ENCODE data around the gene AIF1. TPM values are rescaled to one million over a fixed set of nuclear protein-coding genes. Genes with fewer than 3 reads are reported as not detected.

Gene AIF1
- total and polyA plus RNA-seq, 2 experiments from 2014 or later: 13.3 to 33.7 TPM

GRCh38 chr6:31592396-31592771 lies 22.6 kb upstream of the AIF1 start (continued):
- TF ChIP-seq CTCF (conservative IDR thresholded peaks at IDR 0.05; ENCODE audit: low read depth in 2 of 2): no peak

GRCh38 chr6:31597006-31597405 lies 18.0 kb upstream of the AIF1 start:
- no peaks in the 10 kb centered on the region for H3K9me3 Mint-ChIP-seq
- no peak overlapping the region for H3K27ac ChIP-seq (ENCODE audit: low read depth)
- no peak overlapping the region for H3K4me3 ChIP-seq
- DNase-seq (ENCODE audit: low spot score): peak; percentile 56
- H3K27me3 Mint-ChIP-seq (ENCODE audit: insufficient read depth, low read depth, poor library complexity): peaks cover 11% of the 10 kb centered on the region
- H4K20me1 ChIP-seq (replicated peaks; ENCODE audit: insufficient read depth): no peaks in the 10 kb centered on the region
- H3K9me2 ChIP-seq (ENCODE audit: insufficient read depth): no peaks in the 10 kb centered on the region
- no peak overlapping the region for H3K4me2 ChIP-seq
- H3K79me2 ChIP-seq (replicated peaks; ENCODE audit: insufficient read depth): no peaks in the 10 kb centered on the region
- H3F3A ChIP-seq (replicated peaks; ENCODE audit: low read depth): no peaks in the 10 kb centered on the region
- H3K27ac Mint-ChIP-seq: no peak overlapping the region
- H3K4me1 Mint-ChIP-seq: peaks cover 10% of the 10 kb centered on the region
- H3K27me3 ChIP-seq (ENCODE audit: insufficient read depth): no peaks in the 10 kb centered on the region
- no peak for TF ChIP-seq CREB1 (CRISPR knock-in tag; IDR thresholded peaks at IDR 0.05; ENCODE audit: low read depth)
- no peak for TF ChIP-seq NANOG (IDR thresholded peaks at IDR 0.05; ENCODE audit: borderline replicate concordance)
- TF ChIP-seq CTCF (conservative IDR thresholded peaks at IDR 0.05; ENCODE audit: low read depth in 2 of 2): peak; percentile 49 to 62
- no peak for TF ChIP-seq POLR2AphosphoS5 (IDR thresholded peaks at IDR 0.05; ENCODE audit: low read depth)
- TF ChIP-seq EZH2phosphoT487 (IDR thresholded peaks at IDR 0.05; ENCODE audit: unreplicated experiment): no peak
- TF ChIP-seq REST (IDR thresholded peaks at IDR 0.05; ENCODE audit: unreplicated experiment): no peak
- no peak for TF ChIP-seq STAT1 (IDR thresholded peaks at IDR 0.05; ENCODE audit: unreplicated experiment)
- no peak for TF ChIP-seq ZNF114 (CRISPR knock-in tag; IDR thresholded peaks at IDR 0.05)
- TF ChIP-seq ZNF462 (CRISPR knock-in tag; IDR thresholded peaks at IDR 0.05): no peak
- H3K36me3 Mint-ChIP-seq (ENCODE audit: low read depth): no peaks in the 10 kb centered on the region
- no peak overlapping the region for H2AFZ ChIP-seq
- no peaks in the 10 kb centered on the region for H3K36me3 ChIP-seq (ENCODE audit: insufficient read depth)
- peaks cover 6% of the 10 kb centered on the region for H3K4me1 ChIP-seq (ENCODE audit: insufficient read depth)
- H3K4me3 Mint-ChIP-seq: no peak overlapping the region
- ATAC-seq: peak; percentile 60
